Uterus (tissue), 2 donors: Measurements from ENCODE around the gene CCDC74B.

Experiments
- CTCF ChIP-seq, 4 experiments: fragments of 200-600 bp in 2 of 4; fragments of 450-650 bp in 2 of 4; sonication (generic) in 2 of 4; IDR thresholded peaks; one replicate each; pipeline ENCODE4 v1.5.1; 2016 to 2019; ENCODE audit warnings: antibody characterized with exemption in 4 of 4, mild to moderate bottlenecking in 2 of 4, moderate library complexity in 1 of 4
- POLR2A ChIP-seq, 2 donors: fragments of 450-650 bp; IDR thresholded peaks; one replicate each; pipeline ENCODE4 v1.6.1; 2016; ENCODE audit warnings: antibody characterized with exemption in 2 of 2, mild to moderate bottlenecking in 1 of 2, moderate library complexity in 1 of 2

- no peak for TF ChIP-seq CTCF (IDR thresholded peaks at IDR 0.05)
- TF ChIP-seq POLR2A (IDR thresholded peaks at IDR 0.05): no peak
Measured at GRCh38 chr2:130162968-130163367, 18.1 kb upstream of the CCDC74B start.
